HPDE6-E6E7 (cell line): ENCODE data around the gene SLC66A1.

Experiments used
- DNase-seq: peaks from one replicate; pipeline ENCODE4 v3.0.0; 2011; ENCODE audit warnings: missing footprints; ENCODE audit errors: extremely low spot score

Gene SLC66A1

GRCh38 chr1:19360843-19361610, 48.9 kb downstream of the SLC66A1 start:
- DNase-seq = peak; percentile 99

DNA sequence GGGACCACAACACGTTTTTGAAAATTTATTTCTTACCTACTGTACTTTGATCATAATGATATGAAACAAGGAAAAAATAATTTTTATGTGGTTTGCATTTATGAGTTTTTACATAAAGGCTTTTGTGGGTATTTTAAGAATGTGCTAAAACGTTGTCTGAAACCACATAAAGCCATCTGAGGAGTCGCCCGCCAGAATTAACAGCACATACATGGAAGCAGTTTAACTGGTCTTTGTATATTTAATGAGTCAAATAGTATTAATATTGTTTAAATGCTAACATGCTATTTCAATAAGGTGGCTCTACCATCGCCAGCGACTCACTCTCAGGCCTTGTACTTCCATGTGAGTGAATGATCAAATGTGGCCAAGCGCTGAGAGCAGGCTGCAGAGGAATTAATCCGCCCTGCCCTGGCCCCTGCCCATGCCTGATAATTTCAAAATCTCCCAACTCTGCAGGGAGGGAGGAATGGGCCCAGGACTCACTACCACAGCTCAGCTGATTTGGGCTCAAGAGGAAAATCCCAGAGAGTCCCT, 49.6 kb downstream of the SLC66A1 start:
- DNase-seq = no peak

DNA sequence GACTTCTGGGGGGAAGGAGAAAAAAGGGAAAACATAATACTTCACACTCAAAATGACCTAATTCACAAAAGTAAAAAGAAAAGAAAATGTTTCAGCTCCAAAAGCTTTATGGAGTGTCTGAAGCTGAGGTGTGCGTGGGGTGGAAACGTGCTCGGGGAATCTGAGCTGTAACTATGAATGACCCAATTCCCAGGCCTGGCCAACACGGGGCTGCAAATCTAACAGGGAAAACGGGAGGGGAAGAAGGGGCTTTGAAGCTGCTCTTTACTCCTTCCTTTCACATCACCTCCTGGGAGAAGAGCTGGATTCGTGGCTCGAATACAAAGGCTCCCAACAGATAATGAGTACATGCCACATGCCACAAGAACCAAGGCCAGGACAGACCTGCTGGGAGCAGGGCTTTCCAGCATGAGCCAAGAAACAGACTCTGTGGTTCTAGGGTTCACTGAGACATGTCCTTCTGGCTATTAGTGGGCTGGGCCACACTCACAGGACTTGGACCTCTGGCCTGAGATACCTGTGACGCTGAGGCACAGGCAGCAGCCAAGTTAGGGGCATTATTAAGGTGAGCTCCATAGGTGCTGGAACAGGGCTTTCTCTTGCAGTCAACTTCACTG, 51.5 kb downstream of the SLC66A1 start:
- no peak for DNase-seq

DNA sequence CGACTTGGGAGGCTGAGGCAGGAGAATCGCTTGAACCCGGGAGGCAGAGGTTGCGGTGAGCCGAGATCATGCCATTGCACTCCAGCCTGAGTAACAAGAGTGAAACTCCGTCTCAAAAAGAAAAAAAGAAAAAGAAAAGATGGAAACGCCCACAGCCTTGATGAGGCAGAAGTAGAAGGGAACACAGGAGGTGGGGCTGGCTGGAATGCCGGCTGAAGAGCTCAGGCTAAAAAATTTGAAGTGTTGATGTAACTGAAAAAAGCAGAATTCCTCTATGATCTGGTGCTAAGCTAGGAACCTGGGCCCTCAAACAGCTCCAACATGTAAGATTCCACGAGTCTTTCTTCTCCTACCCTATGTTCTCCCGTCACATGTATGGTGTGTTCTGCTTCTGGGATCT, 53.6 kb downstream of the SLC66A1 start:
- DNase-seq = no peak

GRCh38 chr1:19366599-19367536, 54.7 kb downstream of the SLC66A1 start:
- DNase-seq = no peak

DNA sequence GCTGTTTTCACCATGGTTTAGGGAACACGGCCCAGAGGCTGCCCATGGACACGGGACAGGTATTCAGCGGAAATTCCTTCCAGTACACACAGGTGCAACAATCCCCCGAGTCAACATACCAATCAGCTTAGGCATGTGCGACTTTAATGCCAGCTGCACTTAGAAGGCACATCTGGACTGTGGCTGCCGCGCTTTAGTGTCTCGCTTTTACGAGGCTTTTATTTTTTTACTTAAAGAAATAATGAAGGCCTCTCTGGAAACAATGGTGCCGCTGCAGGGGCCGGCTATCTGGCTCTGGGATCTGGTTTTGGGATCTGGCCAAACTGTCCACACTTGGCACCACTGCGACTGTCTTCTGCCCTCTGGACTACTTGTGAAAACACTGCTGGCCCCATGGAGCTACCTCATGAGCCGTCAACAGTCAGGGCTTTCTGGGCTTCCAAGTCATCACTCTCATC, 55.5 kb downstream of the SLC66A1 start:
- DNase-seq = peak; percentile 36

DNA sequence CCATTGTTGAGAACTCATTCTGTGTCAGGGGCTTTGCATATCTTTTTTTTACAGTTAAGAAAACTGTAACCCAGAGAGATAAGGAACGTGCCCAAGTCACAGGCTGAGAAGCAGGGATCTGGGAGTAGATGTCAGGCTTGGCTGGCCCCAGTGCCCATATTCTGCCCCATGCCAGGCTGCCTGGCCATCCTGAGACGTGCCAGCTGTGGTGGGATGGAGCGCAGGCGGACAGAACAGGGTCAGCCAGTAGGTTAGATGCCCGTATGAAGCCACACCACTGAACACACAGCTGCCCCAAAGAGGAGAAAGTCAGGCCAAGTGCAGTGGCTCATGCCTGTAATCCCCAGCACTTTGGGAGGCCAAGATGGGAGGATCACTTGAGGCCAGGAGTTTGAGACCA, 55.9 kb downstream of the SLC66A1 start:
- no peak for DNase-seq

GRCh38 chr1:19368964-19369363, 56.8 kb downstream of the SLC66A1 start:
- DNase-seq = no peak

- no peak for DNase-seq
These were observed 57.4 kb downstream of the SLC66A1 start for GRCh38 chr1:19369396-19370090.

GRCh38 chr1:19370453-19371170, 58.5 kb downstream of the SLC66A1 start:
- DNase-seq = no peak

DNA sequence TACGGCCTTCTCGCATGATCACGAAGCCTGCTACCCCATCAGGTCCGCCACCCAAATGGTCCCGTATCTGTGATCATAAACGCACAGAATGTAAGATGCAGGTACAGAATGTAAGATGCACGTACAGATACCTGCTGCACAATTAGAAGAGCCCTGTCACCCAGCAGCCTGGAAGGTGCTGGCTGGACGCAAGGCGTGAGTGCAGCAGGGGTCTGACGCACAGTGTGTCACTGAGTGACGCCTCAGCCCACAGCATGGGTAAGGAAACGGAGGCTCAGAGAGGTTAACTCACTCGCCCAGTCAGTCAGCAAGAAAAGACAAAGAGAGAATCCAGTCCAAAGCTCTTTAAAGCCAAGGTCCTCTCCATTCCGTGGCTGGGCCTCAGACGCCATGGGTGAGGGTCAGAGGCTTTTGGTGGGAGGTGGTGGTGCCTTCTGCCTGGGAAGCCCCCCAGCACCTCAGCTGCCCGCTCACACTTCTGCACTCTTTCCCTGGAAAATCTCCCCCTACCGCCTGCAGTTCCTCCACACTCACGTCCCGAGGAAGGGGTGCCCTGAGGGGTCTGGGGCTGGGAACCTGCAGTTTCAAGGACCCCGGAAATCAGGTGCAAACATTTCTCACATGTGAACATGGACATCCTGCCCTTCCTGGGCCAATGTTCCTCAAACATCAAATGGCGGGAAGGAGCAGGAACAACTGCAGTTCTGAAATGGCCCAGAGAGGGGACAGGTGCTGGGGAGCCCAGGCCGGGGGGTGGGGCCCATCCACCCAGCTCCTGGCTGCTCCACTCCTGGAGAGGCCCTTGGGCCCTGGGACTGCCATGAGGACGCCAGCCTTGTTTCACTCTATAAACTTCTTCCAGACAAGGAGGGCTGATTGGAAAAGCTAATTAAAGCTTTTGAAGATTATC, 59.4 kb downstream of the SLC66A1 start:
- no peak for DNase-seq

DNA sequence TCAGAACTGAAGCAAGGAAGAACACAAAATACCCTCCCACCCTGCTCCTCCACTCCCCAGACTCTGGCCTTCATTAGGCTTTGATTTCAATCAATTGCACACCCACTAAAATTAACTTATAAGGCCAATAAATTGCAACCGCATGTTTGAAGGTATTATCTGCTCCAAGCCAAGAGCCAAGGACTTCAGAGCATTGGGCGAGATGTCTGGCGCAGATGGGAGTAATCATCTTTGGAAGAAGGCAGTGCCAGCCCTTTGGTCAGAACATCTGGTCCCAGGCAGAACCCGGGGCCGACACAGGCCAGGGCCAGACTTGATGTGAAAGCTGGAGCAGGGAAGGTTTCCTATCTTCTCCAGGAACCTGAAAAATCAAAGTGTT, 60.0 kb downstream of the SLC66A1 start:
- no peak for DNase-seq

DNA sequence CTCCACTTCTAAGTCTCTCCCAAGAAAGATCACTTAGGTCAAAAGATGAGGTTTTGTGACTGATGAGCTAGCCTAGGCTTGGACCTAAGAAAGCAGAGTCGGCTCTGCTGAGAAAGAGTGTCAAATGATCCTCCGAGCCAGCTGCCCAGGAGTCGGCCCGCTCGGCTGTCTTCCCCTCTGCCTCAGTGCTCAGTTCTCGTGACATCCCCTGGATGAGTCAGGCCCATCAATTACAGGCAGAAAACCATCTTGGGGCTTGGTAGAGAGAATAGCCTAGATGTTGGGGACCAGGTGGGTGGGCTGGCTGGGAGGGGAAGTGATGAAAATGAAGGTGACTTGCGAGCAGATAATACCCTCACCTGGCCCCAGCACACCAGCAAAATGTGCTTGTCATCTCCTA, 60.5 kb downstream of the SLC66A1 start:
- no peak for DNase-seq

DNA sequence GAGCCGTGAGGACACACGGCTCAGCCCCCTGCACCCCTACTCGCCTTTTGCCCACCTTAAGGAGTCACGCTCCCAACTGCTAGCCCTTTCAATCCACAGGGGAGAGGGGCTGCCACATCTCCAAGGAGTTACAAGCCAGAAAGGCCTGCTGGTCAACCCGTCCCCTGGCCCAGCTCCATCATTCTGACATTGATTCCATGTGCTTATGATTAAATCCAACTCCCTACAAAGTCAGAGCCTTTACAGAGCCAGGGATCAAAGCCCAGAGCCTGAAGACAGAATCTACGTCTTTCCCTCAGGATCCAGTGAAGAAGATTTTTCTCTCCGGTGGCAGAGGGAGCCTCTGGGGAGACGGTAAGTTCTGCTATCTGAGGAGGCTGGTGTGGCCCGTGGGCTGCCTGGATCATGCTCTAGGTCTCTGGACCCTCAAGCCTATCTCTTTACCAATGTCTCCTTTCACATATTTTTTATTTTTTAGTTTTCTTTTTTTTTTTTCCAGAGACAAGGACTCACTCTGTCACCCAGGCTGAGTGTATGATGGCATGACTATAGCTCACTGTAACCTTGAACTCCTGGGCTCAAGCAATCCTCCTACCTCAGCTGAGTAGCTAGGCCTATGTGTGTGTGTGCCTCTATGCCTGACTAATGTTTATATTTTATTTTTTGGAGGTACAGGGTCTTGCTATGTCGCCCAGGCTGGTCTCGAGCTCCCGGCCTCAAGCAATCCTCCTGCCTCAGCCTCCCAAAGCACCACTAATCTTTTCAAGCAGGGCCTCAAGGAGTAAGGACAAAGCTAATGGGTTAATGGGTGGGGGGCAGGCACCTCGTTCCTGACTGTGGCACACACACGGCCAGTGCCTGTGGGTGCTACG, 61.3 kb downstream of the SLC66A1 start:
- DNase-seq = no peak

DNA sequence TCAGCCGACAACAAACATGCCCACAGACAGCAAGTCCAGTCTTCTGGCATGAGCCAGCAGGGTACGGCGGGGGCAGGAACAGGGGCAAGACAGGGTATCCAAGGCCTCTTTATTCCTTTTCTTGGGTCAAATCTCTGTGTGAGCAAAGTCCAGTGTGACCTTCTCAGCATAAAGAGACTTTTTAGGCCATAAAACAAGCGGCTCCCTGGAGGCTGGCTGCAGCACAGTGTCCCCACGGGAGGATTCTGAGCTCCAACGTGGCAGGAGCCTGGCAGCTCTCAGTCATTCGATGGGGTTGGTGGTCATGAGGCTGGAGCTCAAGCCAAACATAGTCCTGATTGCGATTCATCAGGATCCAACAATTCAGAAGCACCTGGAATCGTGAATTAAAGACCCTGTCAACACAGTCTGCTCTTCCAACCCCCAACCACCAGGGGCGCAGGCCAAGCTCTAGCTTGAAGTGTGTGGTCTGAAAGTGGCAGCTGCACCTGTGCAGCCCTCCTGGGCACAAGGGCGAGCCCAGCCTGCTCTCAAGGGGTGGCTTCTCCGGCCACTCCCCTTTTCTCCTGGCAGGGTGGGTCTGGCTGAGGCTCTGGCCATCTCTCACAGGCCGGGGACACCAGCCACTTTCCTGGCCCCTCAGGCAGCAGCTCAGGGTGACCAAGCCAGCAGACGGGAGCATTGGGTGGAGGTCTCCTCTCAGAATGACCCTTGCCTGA, 62.1 kb downstream of the SLC66A1 start:
- no peak for DNase-seq

DNA sequence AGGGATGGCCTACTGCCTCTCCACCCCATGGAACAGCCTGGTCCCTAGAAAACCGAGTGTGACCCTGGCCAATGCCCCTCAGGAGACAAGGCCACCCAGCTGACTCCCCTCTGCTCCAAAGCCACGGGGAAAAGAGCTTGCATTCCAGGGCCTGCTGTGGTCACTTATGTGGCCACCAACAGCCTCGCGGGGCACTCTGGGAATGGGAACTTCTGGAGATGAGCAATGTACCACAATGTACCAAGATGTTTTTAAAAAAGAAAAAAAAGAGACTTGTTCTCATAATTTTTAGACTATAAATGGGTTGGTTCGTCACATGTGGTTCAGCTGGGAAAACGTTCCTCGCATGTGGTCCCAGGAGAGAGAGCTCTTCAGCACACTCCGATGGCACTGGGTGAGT, 62.8 kb downstream of the SLC66A1 start:
- DNase-seq = no peak

DNA sequence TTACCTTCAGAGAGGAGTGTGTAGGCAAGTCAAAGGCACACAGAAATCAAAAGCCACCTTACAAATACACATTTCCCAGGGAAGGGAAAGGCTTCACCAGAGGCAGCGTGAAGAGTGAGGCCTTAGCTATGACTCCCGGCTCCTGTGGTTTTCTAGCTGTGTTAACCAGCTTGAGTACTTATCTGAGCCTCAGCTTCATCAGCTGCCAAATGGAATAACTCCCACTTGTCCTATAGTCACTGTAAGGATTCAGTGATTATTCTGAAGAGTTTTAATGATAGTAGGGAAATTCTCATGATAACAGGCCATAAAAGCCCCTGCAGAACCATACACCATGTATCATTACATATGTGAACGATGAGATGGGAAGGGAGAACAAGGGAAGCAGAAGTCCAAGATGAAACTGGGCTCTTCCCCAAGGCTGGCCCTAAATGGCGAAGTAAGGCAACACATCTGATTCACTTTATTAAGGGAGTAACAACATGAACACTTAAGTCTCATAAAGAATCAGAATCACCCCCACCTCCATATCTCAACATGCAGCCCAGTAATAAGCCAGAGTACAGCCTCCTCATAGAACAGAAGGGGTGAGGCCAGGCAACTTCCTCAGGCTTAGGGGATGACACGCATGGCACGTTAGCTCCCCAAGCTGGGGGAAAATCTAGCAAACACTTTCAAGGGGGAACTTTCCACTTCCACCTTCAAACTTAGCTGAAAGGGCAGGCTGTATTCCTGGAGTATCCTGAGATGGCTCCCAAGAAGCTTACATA, 63.7 kb downstream of the SLC66A1 start:
- no peak for DNase-seq
